IMR-90 (cell line): Measurements from ENCODE around the gene TFAP2B. TPM values are rescaled to one million over a fixed set of nuclear protein-coding genes. Genes with fewer than 3 reads are reported as not detected.

Experiments
- ATAC-seq: fragments of 200-7000 bp; cut with Tn5 transposase; 2 replicates; pipeline ENCODE4 v1.9.1; 2020; ENCODE audit warnings: low read depth, mild to moderate bottlenecking, moderate library complexity
- BruUV-seq: library from RNA; stranded (reverse); fragments of 400-500 nt; replicated peaks from 2 replicates; lab custom pipeline; 2021; lab: Mats Ljungman, UMichigan
- CTCF ChIA-PET: fragments of 300-600 bp; formaldehyde crosslinking; extraction: SDS; loops from one replicate; lab custom pipeline; 2021; ENCODE audit warnings: antibody characterized with exemption; lab: Yijun Ruan, JAX
- POLR2A ChIA-PET: fragments of 300-600 bp; sonication (Branson Sonifier 250); formaldehyde crosslinking; loops from one replicate; lab custom pipeline; 2022; ENCODE audit warnings: antibody characterized with exemption; ENCODE audit not compliant: unreplicated experiment; lab: Charles Lee
- DNase-seq: peaks from one replicate; pipeline ENCODE4 v3.0.0; 2013
- H2AFZ ChIP-seq: replicated peaks from 2 replicates; pipeline ENCODE3; 2013; ENCODE audit warnings: low read length, mild to moderate bottlenecking; ENCODE audit not compliant: poor library complexity
- H2AK5ac ChIP-seq: 2 replicates; pipeline ENCODE4 v1.6.1; 2013; ENCODE audit warnings: low read depth, low read length, inconsistent platforms
- H2AK9ac ChIP-seq: replicated peaks from 2 replicates; pipeline ENCODE3; 2013; ENCODE audit warnings: mild to moderate bottlenecking, low read depth, low read length, moderate library complexity; ENCODE audit not compliant: poor library complexity
- H2BK120ac ChIP-seq: 2 replicates; pipeline ENCODE4 v1.6.1; 2013; ENCODE audit warnings: low read depth, low read length, inconsistent platforms
- H2BK15ac ChIP-seq: 3 replicates; pipeline ENCODE4 v1.6.1; 2013; ENCODE audit warnings: low read depth, low read length, inconsistent platforms
- H2BK20ac ChIP-seq: 2 replicates; pipeline ENCODE4 v1.6.1; 2013; ENCODE audit warnings: low read depth, mild to moderate bottlenecking, inconsistent platforms, low read length, moderate library complexity
- H2BK5ac ChIP-seq: 2 replicates; pipeline ENCODE4 v1.6.1; 2013; ENCODE audit warnings: mild to moderate bottlenecking, low read depth, low read length, inconsistent platforms; ENCODE audit not compliant: poor library complexity, severe bottlenecking
- H3K14ac ChIP-seq: replicated peaks from 2 replicates; pipeline ENCODE4 v1.6.1; 2013; ENCODE audit warnings: low read depth, low read length, inconsistent platforms
- H3K18ac ChIP-seq: 2 replicates; pipeline ENCODE4 v1.6.1; 2013; ENCODE audit warnings: low read depth, low read length, control low read depth
- H3K23ac ChIP-seq: 2 replicates; pipeline ENCODE4 v1.6.1; 2013; ENCODE audit warnings: low read depth, low read length, inconsistent platforms
- H3K27ac ChIP-seq: 2 replicates; pipeline ENCODE4 v1.5.1; 2013; ENCODE audit warnings: mild to moderate bottlenecking, control low read depth, low read length; ENCODE audit not compliant: insufficient read depth
- H3K27me3 ChIP-seq: 2 replicates; pipeline ENCODE4 v1.6.1; 2013; ENCODE audit warnings: low read length; ENCODE audit not compliant: control insufficient read depth, insufficient read depth
- H3K36me3 ChIP-seq: 2 replicates; pipeline ENCODE4 v1.6.1; 2013; ENCODE audit warnings: low read length, mixed read lengths; ENCODE audit not compliant: control insufficient read depth, insufficient read depth
- H3K4ac ChIP-seq: 2 replicates; pipeline ENCODE4 v1.6.1; 2013; ENCODE audit warnings: low read depth, low read length, inconsistent platforms
- H3K4me1 ChIP-seq: 2 replicates; pipeline ENCODE4 v1.6.1; 2013; ENCODE audit warnings: low read length, mixed read lengths; ENCODE audit not compliant: control insufficient read depth, insufficient read depth
- H3K4me2 ChIP-seq: 2 replicates; pipeline ENCODE4 v1.6.1; 2013; ENCODE audit warnings: low read depth, mild to moderate bottlenecking, control low read depth, low read length, moderate library complexity
- H3K4me3 ChIP-seq: 2 replicates; pipeline ENCODE4 v1.5.1; 2013; ENCODE audit warnings: low read depth, mild to moderate bottlenecking, control low read depth, low read length, moderate library complexity; ENCODE audit not compliant: insufficient read depth
- H3K56ac ChIP-seq: 2 replicates; pipeline ENCODE4 v1.6.1; 2013; ENCODE audit warnings: low read length, inconsistent platforms; ENCODE audit not compliant: insufficient read depth; ENCODE audit errors: extremely low read depth
- H3K79me1 ChIP-seq, 2 experiments: 2 replicates each; pipeline ENCODE4 v1.6.1; 2013; ENCODE audit warnings: low read length in 2 of 2, inconsistent platforms in 1 of 2, low read depth in 1 of 2
- H3K9ac ChIP-seq: 2 replicates; pipeline ENCODE4 v1.6.1; 2013; ENCODE audit warnings: low read depth, low read length, control low read depth
- H3K9me1 ChIP-seq: 2 replicates; pipeline ENCODE4 v1.6.1; 2013; ENCODE audit warnings: low read length, inconsistent platforms; ENCODE audit not compliant: insufficient read depth
- H3K9me3 ChIP-seq: 2 replicates; pipeline ENCODE4 v1.6.1; 2013; ENCODE audit warnings: low read length; ENCODE audit not compliant: control insufficient read depth, insufficient read depth
- H4K20me1 ChIP-seq: 2 replicates; pipeline ENCODE4 v1.6.1; 2013; ENCODE audit warnings: low read length, inconsistent platforms; ENCODE audit not compliant: insufficient read depth
- H4K5ac ChIP-seq: 2 replicates; pipeline ENCODE4 v1.6.1; 2013; ENCODE audit warnings: mild to moderate bottlenecking, low read depth, low read length, control low read depth
- H4K8ac ChIP-seq, 2 experiments: 2 replicates each; pipeline ENCODE4 v1.6.1; 2013; ENCODE audit warnings: low read depth in 2 of 2, low read length in 2 of 2, control low read depth in 1 of 2, inconsistent platforms in 1 of 2
- H4K91ac ChIP-seq: 2 replicates; pipeline ENCODE4 v1.6.1; 2013; ENCODE audit warnings: low read depth, low read length, inconsistent platforms; ENCODE audit not compliant: insufficient read depth
- CEBPB ChIP-seq: IDR thresholded peaks from 2 replicates; pipeline ENCODE4 v1.6.1; 2012; ENCODE audit warnings: low read depth, low read length, improper control_type of control experiment
- MAZ ChIP-seq: IDR thresholded peaks from 2 replicates; pipeline ENCODE4 v1.6.1; 2012; ENCODE audit warnings: low read depth, mild to moderate bottlenecking, low read length, improper control_type of control experiment, moderate library complexity, borderline replicate concordance
- USF2 ChIP-seq: fragments of 150-350 bp; IDR thresholded peaks from 2 replicates; pipeline ENCODE4 v1.6.1; 2017; ENCODE audit warnings: mild to moderate bottlenecking, antibody characterized with exemption, low read length, low read depth
- WGBS, 2 experiments: methylation state at CpG; one replicate each; pipeline versions ENCODE4 v1.1.5 to v1.1.7; 2013; ENCODE audit warnings: missing lambda C conversion rate in 2 of 2; ENCODE audit not compliant: insufficient read length in 1 of 2; ENCODE audit errors: extremely low coverage in 2 of 2; 5-methylcytosine and 5-hydroxymethylcytosine counted together
- dilution Hi-C: fragments of 300-500 bp; cut with HindIII; formaldehyde crosslinking; loops from one replicate; pipeline ENCODE4 v1.14.3; 2018; ENCODE audit warnings: low sequenced_read_pairs; ENCODE audit not compliant: unreplicated experiment
- in situ Hi-C: fragments of 300-500 bp; cut with MboI; formaldehyde crosslinking; loops from 3 replicates; pipeline ENCODE4 v1.14.3; 2019; ENCODE audit warnings: low sequenced_read_pairs, inconsistent platforms, mixed read lengths
- intact Hi-C: fragments of 100-400 bp; cut with micrococcal nuclease; formaldehyde crosslinking; loops from 2 replicates; pipeline ENCODE4 v1.10.0; 2022
- polyA plus RNA-seq, 3 experiments: library from polyadenylated mRNA; depleted of rRNA; stranded (reverse); fragments of >200 nt; gene quantifications; 2 replicates each; pipeline ENCODE4 v1.2.3, GENCODE V29; 2012; ENCODE audit warnings: low replicate concordance in 1 of 3
- total RNA-seq: library from RNA; depleted of rRNA; stranded (reverse); fragments of >200 nt; gene quantifications from 2 replicates; pipeline ENCODE4 v1.2.3, GENCODE V29; 2012

TFAP2B gene
- total and polyA plus RNA-seq, 2 of the 4 experiments (the other 2 are of a cell fraction): not detected

GRCh38 chr6:50822078-50822476 is 3.4 kb downstream of the TFAP2B start:
- intact Hi-C loops: no loop called here
- no peak overlapping the region for H3K14ac ChIP-seq
- no peak overlapping the region for H4K91ac ChIP-seq
- H3K4ac ChIP-seq: no peak overlapping the region
- H3K23ac ChIP-seq: no peak overlapping the region
- no peak overlapping the region for H2BK5ac ChIP-seq
- H3K79me1 ChIP-seq: no peaks in the 10 kb centered on the region
- ATAC-seq (no peak), DNase-seq (no peak)
- ChIA-PET POLR2A (no interaction called here), CTCF (no interaction called here)
- in situ Hi-C loops: loop anchor here (25.0 kb wide), 1 partner anchor 1190 kb away; no protein-coding TSS in a partner anchor
- H3K4me3 ChIP-seq: no peak overlapping the region
- TF ChIP-seq USF2: no peak
- no peak for TF ChIP-seq MAZ
- TF ChIP-seq CEBPB: no peak
- H3K9me3 ChIP-seq: no peaks in the 10 kb centered on the region; the same call in 1 of the 2 replicates
- H3K18ac ChIP-seq: no peak overlapping the region
- H4K8ac ChIP-seq: no peak overlapping the region
- H3K27ac ChIP-seq: no peak overlapping the region
- H3K9ac ChIP-seq: no peak overlapping the region
- no peak overlapping the region for H2AK9ac ChIP-seq
- H2BK20ac ChIP-seq: no peak overlapping the region
- dilution Hi-C loops: no loop called here
- H3K4me1 ChIP-seq: no peaks in the 10 kb centered on the region
- H3K4me2 ChIP-seq: no peak overlapping the region
- no peaks in the 10 kb centered on the region for H3K9me1 ChIP-seq
- no peak overlapping the region for H2AFZ ChIP-seq
- no peak overlapping the region for H3K56ac ChIP-seq
- no peaks in the 10 kb centered on the region for H4K20me1 ChIP-seq
- H2BK15ac ChIP-seq: no peak overlapping the region
- H3K27me3 ChIP-seq: peaks cover 69% of the 10 kb centered on the region
- no peak overlapping the region for H2AK5ac ChIP-seq
- no CpG with 5 or more reads among the region's 6 CpGs for WGBS, 2 experiments
- H3K36me3 ChIP-seq: no peaks in the 10 kb centered on the region
- H4K5ac ChIP-seq: no peak overlapping the region
- H2BK120ac ChIP-seq: no peak overlapping the region
- no TSS peak for BruUV-seq
